Esophagus squamous epithelium (tissue), 5 donors: ENCODE measurements around the gene TRIM10. TPM values are rescaled to one million over a fixed set of nuclear protein-coding genes. Genes with fewer than 3 reads are reported as not detected.
"Not testable (repeated sequence)": the region's sequence is repeated elsewhere in the genome, so short reads cannot be mapped to it uniquely, and the experiment has no call there.

Source experiments
- DNase-seq: peaks from one replicate; lab custom pipeline; 2025; lab: John Stamatoyannopoulos, UW
- H3K27ac ChIP-seq, 4 donors: fragments of 200-600 bp; sonication (generic); one replicate each; pipeline ENCODE4 v1.5.1; 2016 to 2019; ENCODE audit warnings: mild to moderate bottlenecking in 1 of 4
- H3K27me3 ChIP-seq, 4 donors: fragments of 200-600 bp; sonication (generic); 1 replicate in 3 of 4; 2 replicates in 1 of 4; pipeline versions ENCODE4 v1.5.1 to v1.6.0; 2017 to 2021; ENCODE audit warnings: antibody characterized with exemption in 1 of 4
- H3K36me3 ChIP-seq, 3 donors: fragments of 200-600 bp; sonication (generic); one replicate each; pipeline ENCODE4 v1.5.1; 2016 to 2019
- H3K4me1 ChIP-seq, 3 donors: fragments of 200-600 bp; sonication (generic); one replicate each; pipeline ENCODE4 v1.5.1; 2017 to 2019
- H3K4me3 ChIP-seq, 4 donors: fragments of 200-600 bp; sonication (generic); 1 replicate in 3 of 4; 2 replicates in 1 of 4; pipeline ENCODE4 v1.5.1; 2016 to 2019; ENCODE audit warnings: mild to moderate bottlenecking in 2 of 4, moderate library complexity in 1 of 4
- H3K9me3 ChIP-seq, 3 donors: fragments of 200-600 bp; sonication (generic); one replicate each; pipeline ENCODE4 v1.5.1; 2016 to 2019
- POLR2A ChIP-seq, 4 donors: fragments of 450-650 bp; IDR thresholded peaks; one replicate each; pipeline ENCODE4 v1.6.1; 2017; ENCODE audit warnings: antibody characterized with exemption in 4 of 4, mild to moderate bottlenecking in 4 of 4, moderate library complexity in 3 of 4
- WGBS, 2 donors: methylation state at CpG; one replicate each; pipeline ENCODE4 v1.1.5; 2018; 5-methylcytosine and 5-hydroxymethylcytosine counted together
- intact Hi-C: fragments of 100-400 bp; cut with DNase I; formaldehyde crosslinking; loops from one replicate; pipeline ENCODE4 v1.15.0; 2022
- total RNA-seq, 4 donors: library from RNA; depleted of rRNA; stranded (reverse); fragments of >200 nt; gene quantifications; one replicate each; pipeline ENCODE4 v1.1.0, GENCODE V29; 2016
- TF ChIP-seq, protein P1 (sequence below), 6 experiments: fragments of 450-650 bp in 4 of 6; fragments of 200-600 bp in 2 of 6; sonication (generic) in 2 of 6; IDR thresholded peaks; one replicate each; pipeline ENCODE4 v1.5.1; 2016 to 2019; ENCODE audit warnings: antibody characterized with exemption in 6 of 6, mild to moderate bottlenecking in 4 of 6, moderate library complexity in 4 of 6
- donor health status: DM: yes; HTN: yes; CAD: no.

The TRIM10 gene
- total RNA-seq, 4 donors from 2014 or later: not detected

DNA sequence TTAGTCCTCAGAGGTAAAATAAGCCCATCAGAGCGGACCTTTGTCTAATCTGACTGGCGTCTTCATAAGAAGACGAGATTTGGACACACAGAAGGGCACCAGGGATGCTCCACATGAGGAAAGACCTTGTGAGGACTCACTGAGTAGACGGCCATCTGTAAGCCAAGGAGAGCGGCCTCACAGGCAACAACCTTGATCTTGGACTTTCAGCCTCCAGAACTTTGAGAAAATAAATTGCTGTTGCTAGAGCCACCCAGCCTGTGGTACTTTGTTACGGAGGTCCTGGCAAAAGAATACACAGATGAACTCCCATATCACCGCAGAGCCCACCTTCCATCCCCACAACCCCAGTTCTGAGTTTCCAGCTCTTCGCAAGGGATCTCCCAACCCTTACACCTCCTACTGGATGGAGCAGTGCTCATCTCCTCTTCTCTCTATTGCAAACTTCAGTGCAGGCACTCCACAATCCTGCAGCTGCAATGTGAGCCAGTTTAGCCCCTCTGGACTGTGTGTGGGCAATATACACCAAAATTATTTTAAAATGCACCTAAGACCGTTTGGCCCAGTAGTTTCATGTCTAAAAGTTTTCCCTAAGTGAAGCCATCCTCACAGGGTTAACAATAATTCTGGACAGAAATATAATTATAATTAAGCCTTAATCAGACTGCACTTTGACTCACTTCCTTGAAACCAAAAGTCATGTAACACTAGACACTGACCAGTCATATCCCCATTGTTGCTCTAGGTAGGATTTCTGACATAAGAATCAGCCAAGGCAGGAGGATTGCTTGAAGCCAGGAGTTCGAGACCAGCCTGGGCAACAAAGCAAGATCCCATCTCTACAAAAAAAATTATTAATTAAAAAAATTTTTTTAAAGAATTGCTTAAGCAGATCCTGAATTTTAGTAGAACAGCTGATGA is 39.3 kb downstream of the TRIM10 start:
- Histone ChIP-seq H3K27me3 (peaks cover 0 to 34% (median 0%) of the 10 kb centered on the region in 4 donors), H3K4me1 (peaks cover 0 to 4% (median 0%) of the 10 kb centered on the region in 3 donors), H3K9me3 (no peaks in the 10 kb centered on the region), H3K27ac (no peak overlapping the region), H3K4me3 (no peak overlapping the region), H3K36me3 (no peaks in the 10 kb centered on the region)
- 68 to 75% methylated on average over 10 of the region's 10 CpGs for WGBS, 2 donors
- DNase-seq: no peak
- intact Hi-C loops: no loop called here
- TF ChIP-seq, protein P1, sequence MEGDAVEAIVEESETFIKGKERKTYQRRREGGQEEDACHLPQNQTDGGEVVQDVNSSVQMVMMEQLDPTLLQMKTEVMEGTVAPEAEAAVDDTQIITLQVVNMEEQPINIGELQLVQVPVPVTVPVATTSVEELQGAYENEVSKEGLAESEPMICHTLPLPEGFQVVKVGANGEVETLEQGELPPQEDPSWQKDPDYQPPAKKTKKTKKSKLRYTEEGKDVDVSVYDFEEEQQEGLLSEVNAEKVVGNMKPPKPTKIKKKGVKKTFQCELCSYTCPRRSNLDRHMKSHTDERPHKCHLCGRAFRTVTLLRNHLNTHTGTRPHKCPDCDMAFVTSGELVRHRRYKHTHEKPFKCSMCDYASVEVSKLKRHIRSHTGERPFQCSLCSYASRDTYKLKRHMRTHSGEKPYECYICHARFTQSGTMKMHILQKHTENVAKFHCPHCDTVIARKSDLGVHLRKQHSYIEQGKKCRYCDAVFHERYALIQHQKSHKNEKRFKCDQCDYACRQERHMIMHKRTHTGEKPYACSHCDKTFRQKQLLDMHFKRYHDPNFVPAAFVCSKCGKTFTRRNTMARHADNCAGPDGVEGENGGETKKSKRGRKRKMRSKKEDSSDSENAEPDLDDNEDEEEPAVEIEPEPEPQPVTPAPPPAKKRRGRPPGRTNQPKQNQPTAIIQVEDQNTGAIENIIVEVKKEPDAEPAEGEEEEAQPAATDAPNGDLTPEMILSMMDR (IDR thresholded peaks at IDR 0.05): no peak
- no peak for TF ChIP-seq POLR2A (IDR thresholded peaks at IDR 0.05)

DNA sequence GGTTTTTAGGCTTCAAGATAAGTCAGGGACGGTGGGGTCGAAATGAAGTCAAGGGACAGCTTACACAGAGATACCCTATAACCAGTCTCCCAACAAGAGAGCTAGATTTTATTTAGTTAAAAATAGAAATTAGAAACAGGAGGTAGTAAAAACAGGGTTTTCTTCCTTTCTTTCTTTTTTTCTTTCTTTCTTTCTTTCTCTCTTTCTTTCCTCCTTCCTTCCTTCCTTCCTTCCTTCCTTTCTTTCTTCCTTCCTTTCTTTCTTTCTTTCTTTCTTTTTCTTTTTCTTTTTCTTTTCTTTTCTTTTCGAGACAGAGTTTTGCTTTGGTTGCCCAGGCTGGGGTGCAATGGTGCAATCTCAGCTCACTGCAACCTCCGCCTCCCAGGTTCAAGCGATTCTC is 42.3 kb downstream of the TRIM10 start:
- H3K27ac ChIP-seq, H3K36me3 ChIP-seq, H3K4me3 ChIP-seq, H3K9me3 ChIP-seq, intact Hi-C loops, H3K4me1 ChIP-seq, DNase-seq: not testable (repeated sequence)
- peaks cover 0 to 46% (median 0%) of the 10 kb centered on the region in 4 donors for H3K27me3 ChIP-seq
- WGBS, 2 donors: 83 to 97% methylated on average over 3 to 5 of the region's 5 CpGs

DNA sequence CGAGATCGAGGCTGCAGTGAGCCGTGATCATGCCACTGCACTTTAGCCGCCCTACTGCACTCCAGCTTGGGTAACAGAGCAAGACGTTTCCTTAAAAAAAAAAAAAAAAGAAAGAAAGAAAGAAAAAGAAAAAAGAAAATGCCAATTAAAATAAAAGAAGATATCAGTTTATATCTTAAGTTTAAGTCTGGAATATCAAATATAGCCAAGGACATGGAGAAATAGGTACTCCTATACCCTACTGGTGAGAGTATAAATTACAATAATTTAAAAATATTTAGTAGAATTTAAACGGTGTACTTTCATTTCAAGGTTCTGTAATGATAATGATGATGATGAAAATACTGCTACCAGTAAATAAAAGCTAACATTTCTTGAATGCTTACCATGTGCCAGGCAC is 44.3 kb downstream of the TRIM10 start:
- Histone ChIP-seq H3K27me3 (peaks cover 0 to 61% (median 0%) of the 10 kb centered on the region in 4 donors), H3K4me1 (no peaks in the 10 kb centered on the region), H3K27ac (no peak overlapping the region), H3K4me3 (no peak overlapping the region), H3K9me3 (no peaks in the 10 kb centered on the region), H3K36me3 (no peaks in the 10 kb centered on the region)
- WGBS, 2 donors: 64 to 75% methylated on average over 5 to 6 of the region's 6 CpGs
- TF ChIP-seq, protein P1 (IDR thresholded peaks at IDR 0.05): no peak
- TF ChIP-seq POLR2A (IDR thresholded peaks at IDR 0.05): no peak
- DNase-seq: no peak
- intact Hi-C loops: no loop called here

DNA sequence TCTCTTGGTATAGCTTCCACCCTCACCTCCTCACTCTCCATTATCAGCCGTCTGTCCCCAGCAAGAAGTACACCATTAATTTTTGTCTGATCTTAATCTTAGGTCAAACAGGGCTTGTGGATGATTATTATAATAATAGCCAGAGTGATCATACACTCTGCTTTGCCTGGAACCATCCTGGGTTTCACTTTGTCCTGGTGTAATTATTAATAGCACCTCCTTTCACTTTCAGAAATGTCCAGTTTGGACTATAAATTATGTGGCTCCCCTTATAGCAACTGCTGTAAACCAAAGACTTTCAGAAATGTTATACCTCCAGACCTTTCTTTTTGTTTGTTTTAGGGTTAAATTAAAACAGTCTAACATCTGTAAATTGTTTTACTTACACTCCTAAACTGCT is 47.2 kb downstream of the TRIM10 start:
- peaks cover 0 to 81% (median 3%) of the 10 kb centered on the region in 4 donors for H3K27me3 ChIP-seq
- TF ChIP-seq POLR2A (IDR thresholded peaks at IDR 0.05): no peak
- TF ChIP-seq, protein P1 (IDR thresholded peaks at IDR 0.05): no peak
- H3K9me3 ChIP-seq: no peaks in the 10 kb centered on the region
- no peak overlapping the region for H3K27ac ChIP-seq
- intact Hi-C loops: no loop called here
- H3K4me3 ChIP-seq: no peak overlapping the region
- no peak for DNase-seq
- no peaks in the 10 kb centered on the region for H3K36me3 ChIP-seq
- H3K4me1 ChIP-seq: no peaks in the 10 kb centered on the region
- WGBS, 2 donors: 42 to 54% methylated on average over 1 of the region's 1 CpG

DNA sequence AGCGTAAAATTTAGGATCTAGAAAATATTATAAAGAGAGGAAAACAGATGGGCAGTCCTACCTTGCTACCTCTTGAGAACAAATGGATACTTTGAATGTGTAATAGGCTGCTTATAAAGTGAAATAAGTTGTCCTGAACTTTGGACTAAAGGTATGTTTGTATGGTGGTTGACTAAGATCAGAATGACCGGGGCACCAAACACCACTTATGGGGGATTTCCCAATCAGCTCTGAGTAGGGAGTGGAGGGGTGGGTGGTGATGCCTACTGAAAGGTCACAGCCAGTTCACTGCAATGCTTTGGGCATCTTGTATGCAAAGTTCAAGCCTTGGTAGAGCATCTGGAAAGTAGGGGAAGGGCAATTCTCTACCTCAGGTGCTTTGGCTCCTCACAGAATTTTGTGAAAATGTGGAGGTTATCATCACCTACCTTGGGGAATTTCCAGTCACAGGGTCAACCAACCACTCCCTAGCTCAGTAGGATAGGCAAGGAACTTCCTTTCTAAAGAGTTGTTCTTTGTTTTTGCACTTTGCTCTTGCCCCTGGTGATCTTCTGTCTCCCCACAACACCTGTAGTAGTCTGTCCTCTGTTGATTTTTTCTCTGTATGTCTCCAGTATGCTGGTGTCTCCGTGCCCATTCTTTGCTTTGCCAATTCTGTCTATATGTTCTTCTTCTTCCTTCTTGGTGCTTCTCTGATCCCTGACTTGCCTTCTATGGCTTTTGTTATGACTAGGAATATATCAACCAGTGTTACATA is 47.8 kb downstream of the TRIM10 start, which contains the start of gene TRIM31:
TRIM31 (minus strand) TSS at position 88 of the 757 bp plus-strand sequence. CDS start 285 bp downstream, outside the sequence.
- TF ChIP-seq POLR2A (IDR thresholded peaks at IDR 0.05): no peak
- TF ChIP-seq, protein P1 (IDR thresholded peaks at IDR 0.05): no peak
- no peak within 1 kb of the TSS for H3K4me3 ChIP-seq
- DNase-seq: no peak
- intact Hi-C loops: no loop called here
- H3K27ac ChIP-seq: no peak within 1 kb of the TSS
- WGBS, 2 donors: 76% methylated on average over 3 of the region's 3 CpGs
- H3K9me3 ChIP-seq: no peaks in the 10 kb centered on the region
- H3K27me3 ChIP-seq: peaks cover 0 to 88% (median 3%) of the 10 kb centered on the region in 4 donors
- no peaks in the 10 kb centered on the region for H3K4me1 ChIP-seq
- no peaks in the 10 kb centered on the region for H3K36me3 ChIP-seq
